Coronary artery (tissue), 2 donors: ENCODE data around the gene OPN5.
A peak's percentile ranks its signal among the peaks of the same experiment; 100 is the strongest.

Experiments used
- DNase-seq: peaks from one replicate; pipeline ENCODE4 v3.0.0-alpha.2; 2017; ENCODE audit warnings: low spot score
- H3K27ac ChIP-seq, 2 donors: fragments of 200-600 bp; sonication (generic); one replicate each; pipeline ENCODE4 v1.5.1; 2016 to 2019
- H3K4me3 ChIP-seq: fragments of 200-600 bp; sonication (generic); 2 replicates; pipeline ENCODE4 v1.5.1; 2016; ENCODE audit warnings: mild to moderate bottlenecking, moderate library complexity
- TF ChIP-seq, protein P1 (sequence below): fragments of 200-600 bp; sonication (generic); IDR thresholded peaks from one replicate; pipeline ENCODE4 v1.5.1; 2019; ENCODE audit warnings: antibody characterized with exemption

Gene OPN5

DNA sequence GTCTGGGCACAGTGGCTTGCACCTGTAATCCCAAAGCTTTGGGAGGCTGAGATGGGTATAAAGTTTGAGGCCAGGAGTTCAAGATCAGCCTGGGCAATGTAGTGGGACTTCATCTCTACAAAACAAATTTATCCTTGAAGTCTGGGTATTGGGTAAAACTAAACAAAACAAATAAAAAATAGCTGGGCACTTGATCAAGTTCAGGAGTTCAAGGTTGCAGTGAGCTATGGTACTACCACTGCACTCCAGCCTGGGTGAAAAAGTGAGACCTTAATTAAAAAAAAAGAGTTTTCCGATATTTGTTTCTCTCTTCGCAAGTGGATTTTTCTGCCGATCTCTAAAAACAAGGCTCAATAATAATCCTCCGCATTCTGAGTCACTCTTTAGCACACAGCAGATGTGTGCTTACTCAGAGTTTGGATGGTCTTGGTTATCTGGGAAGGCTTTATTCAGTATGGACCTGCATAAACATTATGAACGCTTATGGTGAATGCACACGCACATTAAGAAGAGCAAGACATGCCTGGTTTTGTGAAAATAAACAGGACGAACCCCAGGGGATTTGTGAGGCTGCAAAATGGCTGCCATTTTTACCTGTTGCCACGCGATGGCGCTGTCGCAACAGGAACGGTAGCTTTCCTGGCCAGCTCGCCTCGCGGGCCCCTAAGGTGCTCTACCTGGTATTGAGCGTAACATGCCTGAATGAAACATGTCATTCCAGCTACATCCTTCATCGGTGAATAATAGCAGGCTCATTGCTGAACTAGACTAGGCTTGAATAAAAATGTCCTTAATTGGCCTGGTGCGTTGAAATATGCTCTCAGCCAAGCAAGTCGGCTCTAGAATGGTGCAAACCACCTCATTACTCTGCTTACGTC is 6.0 kb downstream of the OPN5 start:
- no peak overlapping the region for H3K27ac ChIP-seq
- no peak for DNase-seq
- peak overlapping the region; percentile 62 for H3K4me3 ChIP-seq
- TF ChIP-seq, protein P1, sequence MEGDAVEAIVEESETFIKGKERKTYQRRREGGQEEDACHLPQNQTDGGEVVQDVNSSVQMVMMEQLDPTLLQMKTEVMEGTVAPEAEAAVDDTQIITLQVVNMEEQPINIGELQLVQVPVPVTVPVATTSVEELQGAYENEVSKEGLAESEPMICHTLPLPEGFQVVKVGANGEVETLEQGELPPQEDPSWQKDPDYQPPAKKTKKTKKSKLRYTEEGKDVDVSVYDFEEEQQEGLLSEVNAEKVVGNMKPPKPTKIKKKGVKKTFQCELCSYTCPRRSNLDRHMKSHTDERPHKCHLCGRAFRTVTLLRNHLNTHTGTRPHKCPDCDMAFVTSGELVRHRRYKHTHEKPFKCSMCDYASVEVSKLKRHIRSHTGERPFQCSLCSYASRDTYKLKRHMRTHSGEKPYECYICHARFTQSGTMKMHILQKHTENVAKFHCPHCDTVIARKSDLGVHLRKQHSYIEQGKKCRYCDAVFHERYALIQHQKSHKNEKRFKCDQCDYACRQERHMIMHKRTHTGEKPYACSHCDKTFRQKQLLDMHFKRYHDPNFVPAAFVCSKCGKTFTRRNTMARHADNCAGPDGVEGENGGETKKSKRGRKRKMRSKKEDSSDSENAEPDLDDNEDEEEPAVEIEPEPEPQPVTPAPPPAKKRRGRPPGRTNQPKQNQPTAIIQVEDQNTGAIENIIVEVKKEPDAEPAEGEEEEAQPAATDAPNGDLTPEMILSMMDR = peak; percentile 80

DNA sequence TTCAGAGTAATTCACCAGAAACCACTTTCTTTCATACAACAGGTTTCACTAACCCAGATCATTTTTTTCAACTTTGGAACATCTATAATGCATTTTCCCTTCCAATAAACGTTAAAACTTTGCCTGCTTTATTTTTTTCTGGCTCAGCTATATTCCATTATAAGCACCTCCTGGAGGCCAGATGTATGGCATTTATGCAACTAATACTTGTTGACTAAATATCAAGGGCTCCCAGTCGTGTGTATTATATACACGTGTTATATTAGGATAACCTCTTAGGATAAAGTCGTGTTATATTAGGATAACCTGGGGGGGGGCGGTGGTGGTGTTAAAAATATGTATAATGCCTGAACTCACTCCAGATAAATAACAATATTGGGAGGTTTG is 6.7 kb downstream of the OPN5 start:
- H3K4me3 ChIP-seq = peak overlapping the region; percentile 62
- DNase-seq = no peak
- H3K27ac ChIP-seq = no peak overlapping the region
- TF ChIP-seq, protein P1 = no peak

DNA sequence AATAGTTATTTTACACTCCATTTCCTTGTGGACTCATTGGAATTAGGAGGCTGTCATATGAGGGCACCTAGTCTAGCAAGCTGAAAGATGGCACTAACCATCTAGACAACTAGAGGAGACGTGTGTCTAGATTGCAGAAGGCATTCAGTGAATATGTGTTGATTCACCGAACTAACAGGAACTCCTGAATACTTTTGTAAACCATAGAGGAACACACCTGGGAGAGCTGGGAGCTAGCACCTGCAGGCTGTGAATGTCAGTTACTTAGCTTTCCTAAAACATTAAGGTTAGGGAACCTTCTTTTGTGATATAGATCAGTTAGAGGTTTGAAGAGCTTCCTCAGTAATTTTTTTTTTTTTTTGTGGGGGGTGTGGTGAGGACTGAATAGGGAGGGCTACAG is 7.7 kb downstream of the OPN5 start:
- TF ChIP-seq, protein P1 = no peak
- no peak for DNase-seq
- no peak overlapping the region for H3K4me3 ChIP-seq
- H3K27ac ChIP-seq = no peak overlapping the region

DNA sequence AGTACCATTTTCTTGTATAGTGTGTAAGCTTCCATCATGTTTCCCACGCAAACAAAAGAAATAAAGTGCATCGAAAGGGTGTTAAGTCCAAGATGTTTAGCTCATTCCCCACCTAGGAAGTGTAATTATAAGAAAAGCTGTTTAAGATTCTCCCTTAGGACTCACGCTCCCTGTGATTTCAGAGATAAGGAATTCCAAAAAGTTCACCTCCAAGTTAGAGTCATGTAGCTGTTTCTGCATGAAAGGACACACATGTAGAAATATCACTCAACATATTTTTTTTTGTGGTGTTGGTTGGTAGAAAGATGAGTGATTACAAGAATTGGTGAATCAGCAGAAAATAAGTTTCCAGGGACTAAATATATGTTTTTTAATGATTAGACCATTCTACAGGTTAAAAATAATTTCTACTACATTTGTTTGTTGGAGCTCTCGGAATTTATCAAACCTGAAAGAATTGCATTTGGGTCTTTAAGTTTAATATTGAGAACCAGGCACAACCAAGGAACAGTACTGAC is 10.4 kb downstream of the OPN5 start:
- TF ChIP-seq, protein P1 = no peak
- H3K4me3 ChIP-seq = no peak overlapping the region
- no peak overlapping the region for H3K27ac ChIP-seq
- DNase-seq = no peak

DNA sequence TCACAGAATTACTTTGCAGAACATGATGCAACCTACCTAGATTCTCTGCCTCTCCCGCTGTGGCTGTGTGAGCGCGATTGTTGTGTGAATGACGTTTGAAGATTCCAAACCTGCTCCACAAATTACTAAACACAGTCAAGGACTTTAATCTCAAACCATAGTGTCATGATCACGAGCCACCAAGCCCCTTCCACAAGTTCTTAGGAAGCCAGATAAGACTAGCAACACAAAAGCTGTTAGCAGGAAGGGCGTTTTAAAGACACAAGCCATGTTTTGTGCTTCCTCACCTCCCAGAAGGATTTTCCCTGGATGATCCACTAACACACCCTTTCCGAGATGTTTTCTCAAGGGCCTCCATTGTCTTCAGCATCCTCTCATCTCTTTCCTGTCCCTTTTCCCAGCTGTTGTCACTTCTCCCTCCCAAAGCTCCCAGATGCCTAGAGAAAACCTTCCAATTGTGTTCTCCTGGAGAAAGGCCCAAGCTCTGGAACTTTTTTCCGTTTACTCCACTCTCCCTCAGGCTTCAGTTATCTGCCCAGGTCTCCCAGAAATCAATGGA is 12.8 kb downstream of the OPN5 start:
- no peak for DNase-seq
- TF ChIP-seq, protein P1 = no peak
- Histone ChIP-seq H3K4me3 (no peak overlapping the region), H3K27ac (no peak overlapping the region)

DNA sequence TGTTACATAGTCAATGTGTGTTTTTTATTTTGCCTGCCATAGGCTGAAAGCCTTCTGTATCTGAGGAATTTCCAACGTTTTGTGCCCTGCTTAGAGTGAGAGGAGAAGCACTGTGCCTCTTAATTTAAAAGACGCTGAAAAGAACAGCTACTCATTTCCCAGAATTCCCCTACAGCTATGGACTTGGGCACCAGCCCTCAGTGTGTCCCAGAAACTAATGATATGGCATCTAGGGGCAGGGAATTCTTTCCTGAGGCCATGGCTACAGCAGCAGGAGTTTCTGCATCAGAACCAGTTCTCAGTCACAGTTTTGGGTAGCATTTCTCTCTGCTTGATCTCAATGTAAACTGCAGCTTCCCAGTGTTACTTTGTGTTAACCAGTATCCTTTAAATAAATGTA is 20.2 kb downstream of the OPN5 start:
- DNase-seq = no peak
- no peak overlapping the region for H3K27ac ChIP-seq
- TF ChIP-seq, protein P1 = no peak

DNA sequence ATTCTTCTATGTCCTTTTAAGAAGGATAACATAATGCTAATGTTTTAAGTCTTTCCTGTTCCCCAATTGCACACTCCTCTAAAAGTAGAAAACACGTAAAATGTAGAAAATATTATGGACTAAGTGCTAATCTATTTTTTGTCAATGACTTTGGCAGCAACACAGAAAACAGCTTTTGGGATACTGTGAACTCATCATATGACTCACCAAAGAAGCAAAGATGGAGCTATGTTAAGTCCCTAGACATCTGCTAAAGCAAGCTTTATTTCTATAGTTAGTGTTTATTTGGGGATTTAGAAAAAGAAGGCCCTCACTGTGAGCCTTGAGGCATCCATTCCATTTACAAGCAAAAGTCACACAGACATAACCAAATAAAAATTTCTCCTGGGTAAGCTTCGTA is 23.0 kb downstream of the OPN5 start:
- DNase-seq = no peak
- Histone ChIP-seq H3K4me3 (no peak overlapping the region), H3K27ac (no peak overlapping the region)
- TF ChIP-seq, protein P1 = no peak

More for the DNA sequence above, 20.2 kb downstream of the OPN5 start:
- no peak overlapping the region for H3K4me3 ChIP-seq
